WERI-Rb-1 (cell line): ENCODE results near the gene SLC7A5.
"Not testable (repeated sequence)": the region's sequence is repeated elsewhere in the genome, so short reads cannot be mapped to it uniquely, and the experiment has no call there.

Experiments used
- DNase-seq: peaks from one replicate; pipeline ENCODE4 v3.0.0-alpha.2; 2020
- H3K27ac ChIP-seq: fragments of 250-450 bp; sonication (Bioruptor Pico); 2 replicates; pipeline ENCODE4 v1.5.1; 2020; ENCODE audit warnings: mild to moderate bottlenecking, moderate library complexity
- H3K27me3 ChIP-seq: fragments of 250-450 bp; sonication (Bioruptor Pico); 2 replicates; pipeline ENCODE4 v1.5.1; 2021; ENCODE audit warnings: mild to moderate bottlenecking, low read depth, moderate library complexity; ENCODE audit not compliant: insufficient read depth, severe bottlenecking
- H3K36me3 ChIP-seq: fragments of 250-450 bp; sonication (Bioruptor Pico); 2 replicates; pipeline ENCODE4 v1.5.1; 2020; ENCODE audit warnings: mild to moderate bottlenecking, moderate library complexity
- H3K4me3 ChIP-seq: 2 replicates; pipeline ENCODE4 v1.5.1; 2011; ENCODE audit warnings: low read depth, mild to moderate bottlenecking, control low read depth, low read length
- H3K9me3 ChIP-seq: fragments of 250-450 bp; sonication (Bioruptor Pico); 2 replicates; pipeline ENCODE4 v1.5.1; 2021; ENCODE audit warnings: mild to moderate bottlenecking, moderate library complexity; ENCODE audit not compliant: severe bottlenecking
- TF ChIP-seq, protein P1 (sequence below): IDR thresholded peaks from 2 replicates; pipeline ENCODE4 v1.5.1; 2011; ENCODE audit warnings: low read depth, mild to moderate bottlenecking, control low read depth, inconsistent platforms, low read length

The SLC7A5 gene

DNA sequence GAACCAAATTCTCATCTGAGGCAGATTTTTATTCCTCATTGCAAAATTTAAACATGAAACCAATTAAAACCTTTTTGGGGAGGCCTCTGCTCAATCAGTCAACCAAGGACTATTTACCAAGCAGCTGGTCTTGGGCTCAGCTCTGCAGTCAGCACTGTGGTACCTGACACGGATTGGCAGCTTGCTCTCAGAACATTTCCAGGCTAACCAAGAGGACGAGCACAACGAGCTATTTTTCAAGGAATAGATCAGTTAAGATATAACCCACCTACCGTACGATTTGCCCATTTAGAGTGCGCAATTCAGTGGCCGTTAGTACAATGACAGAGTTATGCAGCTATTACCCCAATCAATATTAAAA, 77.1 kb downstream of the SLC7A5 start:
- H3K4me3 ChIP-seq, result no peak overlapping the region
- H3K27ac ChIP-seq, result peak overlapping the region; percentile 61
- no peaks in the 10 kb centered on the region for H3K27me3 ChIP-seq
- H3K36me3 ChIP-seq, result no peaks in the 10 kb centered on the region
- TF ChIP-seq, protein P1, sequence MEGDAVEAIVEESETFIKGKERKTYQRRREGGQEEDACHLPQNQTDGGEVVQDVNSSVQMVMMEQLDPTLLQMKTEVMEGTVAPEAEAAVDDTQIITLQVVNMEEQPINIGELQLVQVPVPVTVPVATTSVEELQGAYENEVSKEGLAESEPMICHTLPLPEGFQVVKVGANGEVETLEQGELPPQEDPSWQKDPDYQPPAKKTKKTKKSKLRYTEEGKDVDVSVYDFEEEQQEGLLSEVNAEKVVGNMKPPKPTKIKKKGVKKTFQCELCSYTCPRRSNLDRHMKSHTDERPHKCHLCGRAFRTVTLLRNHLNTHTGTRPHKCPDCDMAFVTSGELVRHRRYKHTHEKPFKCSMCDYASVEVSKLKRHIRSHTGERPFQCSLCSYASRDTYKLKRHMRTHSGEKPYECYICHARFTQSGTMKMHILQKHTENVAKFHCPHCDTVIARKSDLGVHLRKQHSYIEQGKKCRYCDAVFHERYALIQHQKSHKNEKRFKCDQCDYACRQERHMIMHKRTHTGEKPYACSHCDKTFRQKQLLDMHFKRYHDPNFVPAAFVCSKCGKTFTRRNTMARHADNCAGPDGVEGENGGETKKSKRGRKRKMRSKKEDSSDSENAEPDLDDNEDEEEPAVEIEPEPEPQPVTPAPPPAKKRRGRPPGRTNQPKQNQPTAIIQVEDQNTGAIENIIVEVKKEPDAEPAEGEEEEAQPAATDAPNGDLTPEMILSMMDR, result no peak
- peak; percentile 31 for DNase-seq
- H3K9me3 ChIP-seq, result no peaks in the 10 kb centered on the region

DNA sequence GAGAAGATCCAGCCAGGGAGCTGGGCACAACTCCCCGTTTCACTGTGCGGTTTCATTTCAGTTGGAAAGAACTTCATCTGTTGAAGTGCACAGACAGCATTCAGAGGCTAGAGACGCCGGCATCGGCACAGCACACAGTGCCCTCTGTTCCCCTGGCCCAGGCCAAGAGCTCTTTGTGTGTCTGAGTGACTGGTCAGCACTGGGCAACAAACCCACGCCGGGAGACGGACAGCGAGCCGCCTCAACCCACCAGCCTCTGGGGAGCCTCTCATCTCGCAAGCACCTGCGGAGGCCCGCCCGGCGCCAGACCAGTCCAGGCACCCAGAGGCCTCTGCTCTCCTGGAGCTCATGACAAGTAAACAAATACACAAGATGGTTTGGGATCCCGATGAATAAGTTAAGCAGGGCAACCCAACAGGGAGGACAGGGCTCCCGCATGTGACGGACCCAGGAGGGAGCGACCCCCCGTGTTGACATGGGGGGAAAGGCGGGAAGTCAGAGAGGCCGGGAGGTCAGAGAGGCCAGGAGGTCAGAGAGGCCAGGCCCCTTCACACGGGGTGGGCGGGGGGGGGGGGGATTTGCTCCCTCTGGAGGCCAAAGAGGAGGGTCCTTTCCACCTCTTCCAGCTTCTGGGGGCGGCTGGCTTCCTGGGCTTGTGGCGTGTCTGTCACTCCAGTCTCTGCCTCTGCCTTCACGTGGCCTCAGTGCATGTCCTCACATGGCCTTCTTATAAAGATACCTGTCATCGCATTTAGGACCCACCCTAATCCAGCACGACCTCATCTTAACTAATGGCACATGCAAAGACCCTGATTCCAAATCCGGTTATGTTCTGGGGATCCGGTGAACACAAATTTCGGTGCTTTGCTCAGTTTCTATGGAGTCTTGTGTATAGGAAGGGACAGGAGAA, 77.8 kb downstream of the SLC7A5 start:
- Histone ChIP-seq H3K4me3 (no peak overlapping the region), H3K36me3 (no peaks in the 10 kb centered on the region), H3K9me3 (no peaks in the 10 kb centered on the region), H3K27me3 (no peaks in the 10 kb centered on the region), H3K27ac (peak overlapping the region; percentile 61)
- peak; percentile 69 for DNase-seq
- TF ChIP-seq, protein P1, result no peak

DNA sequence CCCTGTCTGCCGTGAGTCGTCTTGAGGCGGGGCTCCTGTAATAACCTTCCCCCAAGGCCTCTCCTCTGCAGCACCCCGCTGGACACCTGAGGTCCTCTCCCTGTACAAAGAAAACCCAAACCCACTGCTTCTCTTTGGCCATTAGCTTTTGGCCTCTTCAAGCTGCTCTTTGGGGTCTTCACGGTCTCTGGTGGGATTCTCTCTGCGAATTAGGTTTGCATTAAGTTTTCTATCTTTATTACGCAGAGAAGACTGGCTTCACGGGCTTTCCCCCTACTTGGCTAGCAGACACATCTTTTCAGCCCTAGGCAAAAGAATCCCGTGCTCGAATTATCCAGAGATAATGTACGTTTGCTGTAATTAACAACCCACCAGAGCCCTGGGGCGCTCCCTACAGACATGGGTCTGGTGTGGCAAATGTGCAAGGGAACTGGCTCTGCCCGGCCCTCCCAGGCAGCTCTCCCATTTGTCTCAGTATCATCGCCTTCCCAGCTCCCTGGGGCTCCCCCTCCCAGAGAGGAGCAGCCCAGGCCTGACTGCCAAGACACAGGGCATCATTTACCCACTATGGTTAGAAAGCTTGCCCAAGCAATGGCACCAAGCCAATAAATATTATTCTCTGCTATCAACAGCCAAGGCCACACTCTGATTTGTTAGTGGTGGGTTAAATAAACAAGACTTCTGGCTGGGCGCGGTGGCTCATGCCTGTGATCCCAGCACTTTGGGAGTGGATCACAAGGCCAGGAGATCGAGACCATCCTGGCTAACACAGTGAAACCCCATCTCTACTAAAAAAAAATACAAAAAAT, 78.8 kb downstream of the SLC7A5 start:
- Histone ChIP-seq H3K36me3 (no peaks in the 10 kb centered on the region), H3K27ac (no peak overlapping the region), H3K27me3 (no peaks in the 10 kb centered on the region), H3K4me3 (no peak overlapping the region), H3K9me3 (no peaks in the 10 kb centered on the region)
- TF ChIP-seq, protein P1, result no peak
- DNase-seq, result no peak

DNA sequence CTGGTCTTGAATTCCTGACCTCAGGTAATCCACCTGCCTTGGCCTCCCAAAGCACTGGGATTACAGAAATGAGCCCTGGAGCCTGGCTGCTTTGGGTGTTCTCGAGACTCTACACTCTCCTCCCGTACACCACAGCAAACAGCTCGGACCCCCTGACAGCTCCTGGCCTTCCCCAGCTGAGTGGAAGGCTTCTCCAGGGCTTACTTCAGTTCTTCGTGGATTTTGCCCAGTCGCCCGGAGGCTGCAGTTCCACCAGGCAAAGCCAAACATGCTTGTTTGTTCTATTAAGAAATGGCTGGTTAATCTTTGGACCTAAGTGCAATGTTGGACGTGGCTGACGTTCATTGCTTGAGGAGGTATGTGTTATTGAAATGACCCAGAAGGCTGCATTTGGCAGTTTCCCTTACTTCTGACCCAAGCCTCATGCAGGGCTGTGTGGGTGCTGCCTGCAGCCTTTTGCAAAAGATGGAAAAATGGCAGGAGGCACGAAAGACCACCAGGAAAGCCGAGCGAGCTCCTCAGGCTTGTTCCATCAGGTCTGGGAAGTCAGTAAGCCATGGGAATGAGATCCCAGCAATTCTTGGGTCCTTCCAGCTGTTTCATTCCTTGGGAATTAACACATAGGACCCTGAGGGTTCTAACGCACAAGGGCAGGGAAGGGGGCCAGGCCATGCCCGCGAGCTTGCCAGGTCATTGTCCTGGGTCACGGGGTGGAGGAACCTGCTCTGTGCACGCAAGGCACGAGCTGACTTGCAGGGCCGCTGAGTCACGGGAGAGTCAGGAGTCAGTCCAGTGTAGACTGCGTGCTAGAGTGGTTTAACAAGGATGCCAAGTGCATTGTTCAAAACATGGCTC, 79.6 kb downstream of the SLC7A5 start:
- no peak for DNase-seq

DNA sequence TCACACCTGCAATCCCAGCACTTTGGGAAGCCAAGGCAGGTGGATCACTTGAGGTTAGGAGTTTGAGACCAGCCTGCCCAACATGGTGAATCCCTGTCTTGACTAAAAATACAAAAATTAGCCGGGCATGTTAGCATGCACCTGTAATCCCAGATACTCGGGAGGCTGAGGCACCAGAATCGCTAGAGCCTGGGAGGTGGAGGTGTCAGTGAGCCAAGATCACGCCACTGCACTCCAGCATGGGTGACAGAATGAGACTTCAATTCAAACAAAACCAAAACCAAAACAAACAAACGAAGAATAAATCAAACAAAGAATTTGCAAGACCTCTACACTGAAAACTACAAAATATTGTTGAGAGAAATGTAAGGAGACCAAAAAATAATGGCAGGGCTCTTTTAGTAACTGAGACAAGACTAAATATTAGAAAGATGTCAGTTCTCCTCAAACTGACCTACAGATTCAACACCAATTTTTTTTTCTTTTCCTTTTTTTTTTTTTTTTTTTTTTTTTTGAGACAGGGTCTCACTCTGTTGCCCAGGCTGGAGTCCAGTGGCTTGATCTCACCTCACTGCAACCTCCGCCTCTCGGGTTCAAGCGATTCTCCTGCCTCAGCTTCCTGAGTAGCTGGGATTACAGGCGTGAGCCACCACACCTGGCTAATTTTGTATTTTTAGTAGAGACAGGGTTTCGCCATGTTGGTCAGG, 80.4 kb downstream of the SLC7A5 start:
- DNase-seq, H3K4me3 ChIP-seq, H3K27ac ChIP-seq, H3K9me3 ChIP-seq, H3K36me3 ChIP-seq, H3K27me3 ChIP-seq: not testable (repeated sequence)

More for the DNA sequence above, 79.6 kb downstream of the SLC7A5 start:
- H3K9me3 ChIP-seq, result no peaks in the 10 kb centered on the region
- H3K36me3 ChIP-seq, result no peaks in the 10 kb centered on the region
- H3K27ac ChIP-seq, result no peak overlapping the region
- TF ChIP-seq, protein P1, result no peak
- H3K4me3 ChIP-seq, result no peak overlapping the region
- no peaks in the 10 kb centered on the region for H3K27me3 ChIP-seq

DNA sequence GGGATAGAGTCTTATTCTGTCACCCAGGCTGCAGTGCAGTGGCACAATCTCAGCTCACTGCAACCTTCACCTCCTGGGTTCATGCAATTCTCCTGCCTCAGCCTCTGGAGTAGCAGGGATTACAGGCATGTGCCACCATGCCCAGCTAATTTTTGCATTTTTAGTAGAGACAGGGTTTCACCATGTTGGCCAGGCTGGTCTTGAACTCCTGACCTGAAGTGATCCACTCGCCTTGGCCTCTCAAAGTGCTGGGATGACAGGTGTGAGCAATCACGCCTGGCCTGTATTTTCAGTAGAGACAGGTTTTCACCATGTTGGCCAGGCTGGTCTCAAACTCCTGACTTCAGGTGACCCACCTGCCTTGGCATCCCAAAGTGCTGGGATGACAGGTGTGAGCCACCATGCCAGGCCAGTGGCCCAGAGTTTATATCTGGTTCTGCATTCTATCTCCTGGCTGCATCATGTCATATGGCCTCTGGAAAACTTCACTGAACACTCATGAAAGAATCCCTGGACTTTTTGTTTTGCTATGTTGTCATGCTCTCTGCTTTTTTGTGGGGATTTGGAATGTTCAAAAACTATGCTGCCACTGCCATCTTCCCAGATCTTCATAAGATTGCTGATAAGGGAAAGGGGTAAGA, 81.7 kb downstream of the SLC7A5 start:
- H3K4me3 ChIP-seq, DNase-seq, H3K27ac ChIP-seq, H3K27me3 ChIP-seq, H3K36me3 ChIP-seq, H3K9me3 ChIP-seq: not testable (repeated sequence)
